AML-193 (cell line): ENCODE data around the gene RELL1.
"Not testable (repeated sequence)": the region's sequence is repeated elsewhere in the genome, so short reads cannot be mapped to it uniquely, and the experiment has no call there.

Experiments used
- DNase-seq, 2 experiments: peaks; one replicate each; lab custom pipeline; 2025; lab: John Stamatoyannopoulos, UW

RELL1 gene

DNA sequence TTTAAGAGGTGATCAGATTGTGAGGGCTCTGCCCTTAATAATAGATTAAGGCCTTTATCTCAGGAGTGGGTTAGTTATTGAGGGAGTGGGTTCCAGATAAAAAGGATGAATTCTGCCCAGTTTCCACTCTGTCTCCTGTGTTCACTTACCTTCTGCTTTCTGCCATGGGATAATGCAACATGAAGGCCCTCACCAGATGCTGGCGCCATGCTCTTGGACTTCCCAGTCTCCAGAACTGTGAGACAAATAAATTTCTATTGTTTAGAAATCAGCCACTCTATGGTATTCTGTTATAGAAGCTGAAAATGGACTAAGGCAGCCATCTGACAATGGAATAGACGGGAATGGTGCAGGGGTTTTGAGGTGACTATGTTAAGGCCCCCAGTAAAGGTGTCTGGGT lies 6.9 kb upstream of the RELL1 start:
- no peak for DNase-seq

DNA sequence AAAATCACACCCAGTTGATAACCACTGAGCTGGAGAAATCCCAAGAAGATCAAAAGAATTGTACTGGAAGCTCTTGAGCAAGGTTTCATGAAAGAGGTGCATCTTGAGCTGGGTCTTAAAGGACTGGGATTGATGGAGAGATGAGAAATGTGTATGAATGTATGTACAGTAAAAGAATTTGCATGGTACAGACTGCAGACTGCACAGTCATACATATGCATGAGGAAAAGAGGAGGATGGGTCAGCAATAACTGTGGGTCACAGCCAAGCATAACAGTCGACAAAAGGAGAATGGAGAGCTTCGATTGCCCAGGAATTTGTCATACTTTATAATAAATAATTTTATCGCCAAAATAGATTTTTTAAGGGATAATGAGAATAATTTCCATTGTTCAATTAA lies 4.8 kb upstream of the RELL1 start:
- no peak for DNase-seq

DNA sequence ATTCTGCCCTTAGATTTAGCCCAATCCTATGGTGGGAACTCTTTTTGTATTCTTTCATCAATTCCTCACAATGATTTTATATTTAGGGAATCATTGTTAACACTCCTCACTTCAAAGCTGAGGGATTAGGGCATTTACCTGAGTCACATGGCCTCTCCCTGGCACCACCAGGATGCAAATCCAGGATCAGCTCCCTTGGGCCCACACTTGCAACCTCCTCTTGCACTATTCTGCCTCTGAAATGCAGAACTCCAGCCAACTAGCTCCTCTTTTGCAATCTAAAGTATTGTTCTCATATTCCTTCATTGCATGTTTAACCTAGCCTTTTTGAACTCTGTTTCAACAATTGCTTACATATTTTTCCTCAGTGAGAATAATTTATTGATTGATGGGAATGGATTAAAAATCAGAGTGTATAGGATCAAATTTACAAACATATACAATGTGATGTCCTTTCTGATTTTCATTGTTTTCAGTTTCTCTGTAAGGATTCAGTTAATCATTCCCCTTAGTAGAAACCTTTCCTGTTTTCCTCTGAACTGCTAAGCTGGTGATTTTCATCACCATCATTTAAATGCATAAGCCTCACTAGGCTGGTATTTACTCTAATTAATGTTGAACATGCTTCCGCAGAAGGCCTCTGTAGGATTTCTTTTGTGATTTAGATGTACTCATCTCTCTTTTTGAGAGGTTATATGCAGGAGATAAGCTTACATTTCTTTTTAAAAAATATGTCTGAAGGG lies 3.3 kb upstream of the RELL1 start:
- peak; percentile 26 to 52 for DNase-seq

DNA sequence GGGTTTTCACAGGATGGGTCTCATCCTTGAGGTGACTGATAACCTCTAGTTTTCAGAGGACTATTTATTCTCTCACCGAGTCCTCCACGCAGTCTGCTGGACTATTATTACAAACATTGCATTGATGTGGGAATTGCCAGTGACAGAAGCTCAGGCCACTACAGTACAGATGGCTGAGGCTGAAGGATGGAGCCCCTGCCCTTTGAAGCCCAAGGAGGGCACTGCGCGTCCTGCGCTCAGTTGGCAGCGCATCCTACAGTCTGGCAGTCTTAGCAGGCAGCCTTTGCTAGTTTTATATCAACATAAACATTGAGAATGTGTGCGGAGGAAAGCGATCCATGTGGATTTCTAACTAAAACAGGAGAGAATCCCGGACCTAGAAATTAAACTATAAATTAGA lies 1.5 kb upstream of the RELL1 start:
- DNase-seq: no peak

GRCh38 chr4:37687194-37687562 lies 1.0 kb upstream of the RELL1 start:
- peak in 1 of 2 experiments; percentile 10 for DNase-seq

- no peak for DNase-seq
These were observed 278 bp downstream of the RELL1 start for GRCh38 chr4:37685823-37686372.

GRCh38 chr4:37685161-37685822 lies 884 bp downstream of the RELL1 start:
- DNase-seq: peak; percentile 73 to 77

DNA sequence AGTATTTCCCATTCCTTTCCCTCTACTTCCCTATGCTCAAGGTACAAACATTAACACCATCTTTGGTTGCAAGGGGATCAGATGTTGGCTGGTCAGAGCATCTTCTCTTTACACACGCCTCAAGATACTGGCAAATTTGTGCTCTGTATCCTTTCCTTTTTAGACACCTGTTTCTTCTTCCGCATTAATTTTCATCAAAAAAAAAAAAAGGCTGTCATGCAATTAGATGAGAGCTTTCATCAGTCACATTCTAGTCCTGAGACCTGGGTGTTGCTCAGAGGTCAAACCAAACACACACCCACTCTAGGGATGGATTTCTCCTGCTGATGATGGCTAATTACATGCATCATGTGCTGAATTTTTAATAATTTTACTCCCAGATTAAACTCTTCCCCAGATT lies 2.0 kb downstream of the RELL1 start:
- no peak for DNase-seq

DNA sequence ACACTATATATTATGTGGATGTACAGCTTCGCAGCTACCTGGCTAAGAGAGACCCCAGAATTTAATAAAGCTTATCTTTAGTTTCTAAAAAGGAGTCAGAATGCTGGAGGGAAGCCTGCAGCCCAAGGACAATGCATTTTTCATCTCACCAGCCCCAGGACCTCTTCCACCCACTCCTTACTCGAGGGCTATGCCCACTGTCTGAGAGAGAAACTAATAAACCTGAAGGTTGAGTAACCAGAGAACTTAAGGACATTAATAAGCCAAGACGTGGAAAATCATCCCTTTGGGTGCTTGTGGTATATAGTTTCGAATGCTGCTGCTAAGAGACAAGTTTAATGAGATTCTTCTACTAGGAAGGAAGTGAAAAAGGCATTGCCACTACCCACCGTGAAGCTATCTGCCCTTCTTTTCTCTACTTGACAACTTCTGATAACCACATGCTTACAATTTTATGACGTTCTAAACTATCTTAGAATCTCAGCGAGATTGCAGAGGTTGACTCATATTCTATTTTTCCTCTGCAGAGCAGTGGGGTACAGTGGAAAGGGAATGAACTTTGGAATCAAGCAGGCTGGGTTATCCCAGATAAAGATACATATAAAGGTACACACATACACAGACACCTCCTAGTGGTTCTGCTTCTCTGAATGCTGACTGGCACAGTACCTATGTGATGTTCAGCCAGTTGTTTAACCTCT lies 3.3 kb downstream of the RELL1 start:
- peak in 1 of 2 experiments; percentile 22 for DNase-seq

GRCh38 chr4:37680089-37680488 lies 6.1 kb downstream of the RELL1 start:
- DNase-seq: no peak

GRCh38 chr4:37679301-37679700 lies 6.9 kb downstream of the RELL1 start:
- DNase-seq: no peak

GRCh38 chr4:37678624-37679023 lies 7.6 kb downstream of the RELL1 start:
- DNase-seq: no peak

GRCh38 chr4:37675587-37676290 lies 10.4 kb downstream of the RELL1 start:
- DNase-seq: no peak

DNA sequence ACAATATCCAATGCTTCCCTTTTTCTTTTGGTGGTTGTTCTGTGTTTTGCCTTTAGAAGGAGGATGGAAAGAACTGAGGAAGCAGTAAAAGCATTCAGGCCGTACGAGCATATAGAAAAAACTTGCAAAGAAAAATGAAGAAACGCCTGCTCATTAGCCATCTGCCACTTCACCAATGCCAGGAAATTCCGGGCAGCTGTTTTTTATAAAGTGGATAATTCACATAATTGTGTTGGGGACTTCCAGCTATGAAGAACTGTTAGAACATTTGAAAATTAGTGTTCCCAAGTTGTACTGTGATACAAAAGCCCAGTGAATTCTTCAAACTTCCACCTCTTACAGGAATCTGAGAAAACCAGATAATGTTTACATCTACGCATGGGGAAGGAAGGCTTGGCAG lies 11.7 kb downstream of the RELL1 start:
- DNase-seq: no peak

- no peak for DNase-seq
These were observed 12.5 kb downstream of the RELL1 start for GRCh38 chr4:37673538-37674192.

DNA sequence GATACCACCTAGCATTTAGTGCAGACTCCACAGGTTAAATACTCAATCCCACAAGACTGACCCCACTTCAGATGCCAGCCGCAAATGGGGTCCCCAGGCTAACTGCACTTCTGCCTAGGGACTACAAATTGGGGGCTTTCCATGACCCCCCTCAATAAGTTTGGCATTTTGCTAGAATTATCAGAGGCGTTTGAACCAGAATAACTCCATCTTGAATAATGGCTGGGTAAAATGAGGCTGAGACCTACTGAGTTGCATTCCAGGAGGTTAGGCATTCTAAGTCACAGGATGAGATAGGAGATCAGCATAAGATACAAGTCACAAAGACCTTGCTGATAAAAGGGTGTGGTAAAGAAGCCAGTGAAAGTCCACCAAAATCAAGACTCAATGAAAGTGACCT lies 15.1 kb downstream of the RELL1 start:
- no peak for DNase-seq

- DNase-seq: no peak
These were observed 15.9 kb downstream of the RELL1 start for GRCh38 chr4:37670249-37670648.

GRCh38 chr4:37669124-37669523 lies 17.1 kb downstream of the RELL1 start:
- DNase-seq: not testable (repeated sequence)

DNA sequence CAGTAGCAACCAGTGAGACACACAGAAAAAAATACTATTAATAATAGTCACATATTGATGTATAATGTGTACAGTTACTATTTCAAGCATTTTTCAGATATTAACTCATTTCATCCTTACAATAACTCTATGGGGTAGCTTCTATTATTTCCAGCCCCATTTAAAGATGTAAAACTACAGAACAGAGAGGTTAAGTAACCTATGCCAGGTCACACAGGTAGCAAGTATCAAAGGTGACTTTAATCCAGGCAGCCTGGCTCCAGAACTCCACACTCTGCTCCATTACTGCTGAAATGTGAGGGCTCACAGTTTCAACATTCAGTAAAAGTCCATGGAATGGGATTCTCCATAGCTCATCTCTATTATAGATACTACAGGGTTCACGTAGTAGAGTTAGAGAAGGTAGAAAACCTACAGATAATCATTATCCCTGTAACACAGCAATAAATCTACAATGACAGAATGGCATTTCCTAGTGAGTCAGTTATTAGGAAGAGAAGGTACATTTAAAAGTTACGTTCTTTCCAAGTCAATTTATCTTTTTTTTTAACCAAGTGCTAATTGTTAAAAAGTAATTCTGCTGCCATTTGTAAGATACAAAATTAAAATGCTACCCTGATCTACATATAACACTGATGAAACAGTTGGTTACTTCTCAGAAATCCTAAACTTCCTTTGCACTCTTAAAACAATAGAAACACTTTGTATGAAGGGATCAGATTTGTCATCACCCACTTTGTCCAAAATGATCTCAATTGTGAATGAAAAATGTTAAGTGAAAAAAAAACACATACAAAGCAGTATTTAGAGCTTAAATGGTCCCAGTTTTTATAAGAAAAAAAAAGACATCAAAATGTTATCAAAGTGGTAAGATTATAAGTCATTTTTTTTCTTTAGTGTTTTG lies 18.7 kb downstream of the RELL1 start:
- DNase-seq: no peak

DNA sequence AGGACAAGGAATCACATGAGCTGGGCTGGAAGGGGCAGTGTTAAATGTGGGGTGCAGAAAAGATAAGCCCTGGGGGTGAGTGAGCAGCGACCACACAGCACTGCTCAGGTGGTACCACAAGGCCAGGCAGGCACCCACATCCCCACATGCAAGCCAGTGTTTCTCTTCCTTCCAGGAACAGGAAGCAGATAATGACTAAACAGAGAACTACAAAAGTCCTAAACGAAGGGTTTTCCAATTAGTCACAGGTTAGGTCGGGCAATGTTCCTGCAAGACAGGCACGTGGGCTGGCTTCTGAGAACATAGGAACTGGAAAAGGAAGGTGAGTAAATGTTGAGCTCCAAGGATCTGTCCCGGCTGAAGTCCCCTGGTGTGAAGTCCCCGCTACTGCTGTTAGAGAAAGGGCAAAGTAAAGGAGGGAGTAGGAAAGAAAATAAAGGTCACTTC lies 19.5 kb downstream of the RELL1 start:
- peak in 1 of 2 experiments; percentile 10 for DNase-seq
